Stimulated activated CD8-positive, alpha-beta memory T cell treated with anti-CD3 and anti-CD28 coated beads, Interleukin-2, amount 100 ng/mL, for 1 hour (primary cell): ENCODE measurements around the gene POR.
"Not testable (repeated sequence)": the region's sequence is repeated elsewhere in the genome, so short reads cannot be mapped to it uniquely, and the experiment has no call there.

ENCODE experiments used
- DNase-seq, 2 donors: peaks; one replicate each; pipeline ENCODE4 v3.0.0-alpha.2; 2020; ENCODE audit warnings: low read depth in 2 of 2

Gene POR

GRCh38 chr7:75884476-75884875, 30.5 kb upstream of the POR start:
- no peak for DNase-seq

- DNase-seq, result no peak
These were observed 29.9 kb upstream of the POR start for GRCh38 chr7:75885036-75885435.

GRCh38 chr7:75887669-75888369, 27.1 kb upstream of the POR start:
- no peak for DNase-seq

- no peak for DNase-seq
These were observed 26.3 kb upstream of the POR start for GRCh38 chr7:75888464-75889222.

- no peak for DNase-seq
These were observed 25.6 kb upstream of the POR start for GRCh38 chr7:75889223-75889825.

DNA sequence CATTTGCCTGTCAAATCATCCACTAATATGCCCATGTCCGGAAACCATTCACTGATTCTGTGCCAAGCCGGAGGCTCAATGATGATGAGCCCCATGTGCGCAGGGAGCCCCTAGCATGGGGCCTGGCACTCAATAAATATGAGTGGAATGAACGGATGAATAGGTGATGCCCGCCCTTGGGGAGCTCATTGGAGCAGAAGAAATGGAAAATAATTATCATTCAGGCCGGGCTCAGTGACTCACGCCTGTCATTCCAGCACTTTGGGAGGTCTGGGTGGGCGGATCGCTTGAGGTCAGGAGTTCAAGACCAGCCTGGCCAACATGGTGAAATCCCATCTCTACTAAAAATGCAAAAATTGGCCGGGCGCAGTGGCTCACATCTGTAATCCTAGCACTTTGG, 25.1 kb upstream of the POR start:
- no peak for DNase-seq

GRCh38 chr7:75891237-75891636, 23.7 kb upstream of the POR start:
- DNase-seq, result not testable (repeated sequence)

GRCh38 chr7:75891815-75892411, 23.0 kb upstream of the POR start:
- DNase-seq, result no peak

DNA sequence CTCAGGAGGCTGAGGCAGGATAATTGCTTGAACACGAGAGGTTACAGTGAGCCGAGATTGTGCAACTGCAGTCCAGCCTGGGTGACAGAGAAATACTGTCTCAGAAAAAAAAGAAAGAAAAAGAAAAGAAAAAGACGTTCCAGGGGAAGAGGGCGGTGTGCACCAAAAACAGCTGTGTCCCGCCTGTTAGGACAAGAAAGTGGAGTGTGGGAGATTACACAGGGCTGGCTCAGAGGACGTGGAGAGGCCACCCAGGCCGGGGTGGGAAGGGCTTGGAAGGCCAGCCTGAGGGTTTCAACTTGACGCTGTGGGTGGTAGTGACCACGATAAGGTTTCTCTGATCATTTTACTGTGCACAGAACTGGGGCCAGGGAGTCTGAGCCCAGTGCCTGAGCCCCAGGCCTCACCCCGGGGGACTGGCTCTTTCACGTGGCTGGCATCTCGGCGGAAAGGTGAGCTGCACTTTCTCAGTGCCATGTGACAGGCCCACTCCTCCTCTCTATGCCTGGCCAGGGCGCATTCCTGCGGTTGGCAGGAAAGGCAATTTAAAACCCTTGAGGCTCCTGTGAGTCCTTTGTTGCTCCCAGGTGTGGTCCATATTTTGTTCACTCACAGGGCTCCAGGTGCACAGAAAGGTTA, 22.2 kb upstream of the POR start:
- no peak for DNase-seq

GRCh38 chr7:75896803-75897327, 18.1 kb upstream of the POR start:
- no peak for DNase-seq

DNA sequence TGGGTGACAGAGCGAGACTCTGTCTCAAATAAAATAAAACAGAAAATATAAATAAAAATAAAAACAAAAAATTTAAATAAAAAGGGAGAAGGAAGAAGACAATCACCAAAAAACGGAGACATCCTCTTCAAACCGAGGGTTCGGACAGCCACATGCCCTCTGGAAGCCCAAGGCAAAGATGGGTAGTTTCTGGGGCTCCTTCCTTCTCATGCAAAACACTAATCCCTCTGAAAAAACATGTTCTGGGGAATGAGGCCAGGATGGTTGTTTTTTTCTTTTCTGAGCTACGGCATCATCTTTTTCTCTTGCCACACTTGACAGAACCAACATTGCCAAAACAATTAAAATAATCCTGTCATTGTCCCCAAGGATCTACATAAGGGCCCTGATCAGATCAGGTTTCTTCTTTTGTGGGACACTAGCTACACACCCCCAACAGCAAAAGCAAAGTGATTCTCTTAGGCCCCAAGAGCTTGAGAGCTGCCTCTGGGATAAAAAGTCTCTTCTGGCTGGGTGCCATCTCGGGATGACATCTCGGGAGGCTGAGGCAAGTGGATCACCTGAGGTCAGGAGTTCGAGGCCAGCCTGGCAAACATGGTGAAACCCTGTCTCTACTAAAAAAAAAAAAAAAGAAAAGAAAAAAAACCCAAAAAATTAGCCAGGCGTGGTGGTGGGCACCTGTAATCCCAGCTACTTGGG, 14.2 kb upstream of the POR start:
- no peak for DNase-seq

DNA sequence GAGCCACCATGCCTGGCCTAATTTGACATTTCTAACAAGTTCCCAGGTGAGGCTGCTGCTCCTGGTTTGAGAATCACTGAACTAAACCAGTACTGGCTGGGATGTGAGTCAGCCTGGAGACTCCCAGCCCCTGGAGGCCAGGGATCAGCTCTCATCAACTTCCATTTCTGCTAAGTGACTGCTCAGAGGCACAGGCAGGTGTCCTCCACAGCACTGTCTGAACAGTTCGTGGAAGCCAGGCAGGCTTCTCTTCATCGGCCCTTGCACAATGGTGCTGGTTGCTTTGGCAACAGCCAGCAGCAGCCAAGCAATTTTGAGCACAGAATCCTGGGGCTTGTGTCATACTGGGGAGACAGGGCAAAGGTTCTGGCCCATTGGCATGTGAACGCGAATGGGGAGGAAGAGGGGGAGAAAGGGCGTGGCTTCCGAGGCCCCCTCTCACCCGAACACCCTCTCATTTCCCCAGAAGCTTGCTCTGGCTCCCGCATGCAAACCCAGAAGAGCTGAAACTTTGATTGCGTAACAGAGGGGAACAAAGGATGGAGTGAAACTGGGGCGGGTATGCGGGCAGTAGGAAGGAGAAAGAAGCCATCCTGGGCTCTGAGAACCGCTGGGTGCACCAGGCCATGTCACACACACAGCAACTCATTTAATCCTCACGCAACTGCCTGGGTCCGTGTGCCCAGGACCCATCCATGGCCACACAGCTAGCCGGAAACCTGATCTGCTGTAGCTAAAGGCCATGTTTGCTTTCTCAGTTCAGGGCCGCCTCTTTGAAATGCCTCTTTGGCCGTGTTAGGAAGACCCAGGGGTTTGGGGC, 9.0 kb upstream of the POR start:
- no peak for DNase-seq

- no peak for DNase-seq
These were observed 7.8 kb upstream of the POR start for GRCh38 chr7:75906991-75907667.

- not testable (repeated sequence) for DNase-seq
These were observed 7.3 kb upstream of the POR start for GRCh38 chr7:75907668-75908039.

DNA sequence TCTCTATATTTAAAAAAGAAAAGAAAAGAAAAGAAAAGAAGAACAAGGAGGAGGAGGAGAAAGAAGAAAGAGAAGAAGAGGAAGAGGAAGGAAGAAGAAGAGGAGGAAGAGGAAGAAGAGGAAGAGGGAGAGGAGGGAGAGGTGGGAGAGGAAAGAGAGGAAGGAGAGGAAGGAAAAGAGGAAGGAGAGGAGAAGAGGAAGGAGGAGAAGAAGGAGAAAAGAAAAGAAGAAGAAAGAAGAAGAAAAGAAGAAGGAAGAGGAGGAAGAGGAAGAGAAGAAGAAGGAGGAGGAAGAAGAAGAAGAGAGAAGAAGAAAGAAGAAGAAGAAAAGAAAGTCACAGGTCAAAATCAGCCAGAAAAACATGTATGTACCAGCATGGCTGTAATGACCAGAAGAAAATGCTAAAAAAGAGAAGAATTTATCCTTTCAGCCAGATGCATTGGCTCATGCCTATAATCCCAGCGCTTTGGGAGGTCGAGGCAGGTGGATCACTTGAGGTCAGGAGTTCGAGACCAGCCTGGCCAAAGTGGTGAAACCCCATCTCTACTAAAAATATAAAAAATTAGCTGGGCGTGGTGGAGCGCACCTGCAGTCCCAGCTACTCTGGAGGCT, 5.3 kb upstream of the POR start:
- DNase-seq, result no peak

DNA sequence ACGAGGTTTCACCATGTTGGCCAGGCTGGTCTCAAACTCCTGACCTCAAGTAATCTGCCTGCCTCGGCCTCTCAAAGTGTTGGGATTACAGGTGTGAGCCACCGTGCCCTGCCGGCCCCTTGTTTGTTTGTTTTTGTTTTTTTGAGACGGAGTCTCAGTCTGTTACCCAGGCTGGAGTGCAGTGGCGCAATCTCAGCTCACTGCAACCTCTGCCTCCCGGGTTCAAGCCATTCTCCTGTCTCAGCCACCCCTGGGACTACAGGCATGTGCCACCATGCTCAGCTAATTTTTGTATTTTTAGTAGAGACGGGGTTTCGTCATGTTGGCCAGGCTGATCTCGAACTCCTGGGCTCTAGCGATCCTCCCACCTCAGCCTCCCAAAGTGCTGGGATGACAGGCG, 3.8 kb upstream of the POR start:
- not testable (repeated sequence) for DNase-seq

DNA sequence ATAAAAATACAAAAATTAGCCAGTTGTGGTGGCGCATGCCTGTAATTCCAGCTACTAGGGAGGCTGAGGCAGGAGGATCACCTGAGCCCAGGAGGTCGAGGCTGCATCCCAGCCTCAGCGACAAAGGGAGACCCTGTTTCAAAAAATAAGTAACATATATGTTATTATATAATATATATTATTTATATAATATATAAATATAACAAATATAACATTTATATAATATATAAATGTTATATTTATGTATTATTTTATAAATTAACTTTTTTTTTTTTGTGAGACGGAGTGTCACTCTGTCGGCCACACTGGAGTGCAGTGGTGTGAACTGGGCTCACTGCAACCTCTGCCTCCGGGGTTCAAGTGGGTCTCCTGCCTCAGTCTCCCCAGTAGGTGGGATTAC, 1.5 kb upstream of the POR start:
- no peak for DNase-seq

- DNase-seq, result no peak
These were observed 743 bp upstream of the POR start for GRCh38 chr7:75914169-75914654.
